Measurements from ENCODE around the gene CHSY3.

CHSY3 gene

GRCh38 chr5:130068101-130068500 is 163.8 kb downstream of the CHSY3 start:
- no peak for TF ChIP-seq CTCF (IDR thresholded peaks at IDR 0.05; ENCODE audit: low read depth, low read length)

GRCh38 chr5:130068988-130069387 is 164.7 kb downstream of the CHSY3 start:
- H3K4me3 ChIP-seq (ENCODE audit: low read depth, low read length): no peak overlapping the region
- TF ChIP-seq CTCF (IDR thresholded peaks at IDR 0.05; ENCODE audit: low read depth, low read length): no peak

More at GRCh38 chr5:130068101-130068500, 163.8 kb downstream of the CHSY3 start:
- no peak overlapping the region for H3K4me3 ChIP-seq (ENCODE audit: low read depth, low read length)

- H3K4me3 ChIP-seq (ENCODE audit: low read depth, low read length): no peak overlapping the region
- no peak for TF ChIP-seq CTCF (IDR thresholded peaks at IDR 0.05; ENCODE audit: low read depth, low read length)
Measured at GRCh38 chr5:130074820-130075219, 170.6 kb downstream of the CHSY3 start.

- TF ChIP-seq CTCF (IDR thresholded peaks at IDR 0.05; ENCODE audit: low read depth, low read length): no peak
- H3K4me3 ChIP-seq (ENCODE audit: low read depth, low read length): no peak overlapping the region
Measured at GRCh38 chr5:130077007-130077406, 172.7 kb downstream of the CHSY3 start.

GRCh38 chr5:130078661-130079060 is 174.4 kb downstream of the CHSY3 start:
- TF ChIP-seq CTCF (IDR thresholded peaks at IDR 0.05; ENCODE audit: low read depth, low read length): no peak
- H3K4me3 ChIP-seq (ENCODE audit: low read depth, low read length): no peak overlapping the region

GRCh38 chr5:130090569-130091270 is 186.5 kb downstream of the CHSY3 start:
- no peak for TF ChIP-seq CTCF (IDR thresholded peaks at IDR 0.05; ENCODE audit: low read depth, low read length)
- H3K4me3 ChIP-seq (ENCODE audit: low read depth, low read length): no peak overlapping the region

- H3K4me3 ChIP-seq (ENCODE audit: low read depth, low read length): no peak overlapping the region
- no peak for TF ChIP-seq CTCF (IDR thresholded peaks at IDR 0.05; ENCODE audit: low read depth, low read length)
Measured at GRCh38 chr5:130092991-130093390, 188.7 kb downstream of the CHSY3 start.

Measured in WI38 (cell line).